ENCODE results near the gene TMEM82.

Gene TMEM82

GRCh38 chr1:15708486-15709137 lies 33.7 kb upstream of the TMEM82 start:
- DNase-seq (ENCODE audit: low read depth in 2 of 2): no peak
- H3K4me3 ChIP-seq (replicated peaks in 1 of 2; ENCODE audit: low read depth in 2 of 2, low read length in 2 of 2): no peak overlapping the region
- no peak for TF ChIP-seq CTCF (IDR thresholded peaks at IDR 0.05; ENCODE audit: low read depth, low read length)

- no peak overlapping the region for H3K4me3 ChIP-seq (replicated peaks in 1 of 2; ENCODE audit: low read depth in 2 of 2, low read length in 2 of 2)
- TF ChIP-seq CTCF (IDR thresholded peaks at IDR 0.05; ENCODE audit: low read depth, low read length): no peak
- no peak for DNase-seq (ENCODE audit: low read depth in 2 of 2)
These were observed 33.1 kb upstream of the TMEM82 start for GRCh38 chr1:15709226-15709625.

DNA sequence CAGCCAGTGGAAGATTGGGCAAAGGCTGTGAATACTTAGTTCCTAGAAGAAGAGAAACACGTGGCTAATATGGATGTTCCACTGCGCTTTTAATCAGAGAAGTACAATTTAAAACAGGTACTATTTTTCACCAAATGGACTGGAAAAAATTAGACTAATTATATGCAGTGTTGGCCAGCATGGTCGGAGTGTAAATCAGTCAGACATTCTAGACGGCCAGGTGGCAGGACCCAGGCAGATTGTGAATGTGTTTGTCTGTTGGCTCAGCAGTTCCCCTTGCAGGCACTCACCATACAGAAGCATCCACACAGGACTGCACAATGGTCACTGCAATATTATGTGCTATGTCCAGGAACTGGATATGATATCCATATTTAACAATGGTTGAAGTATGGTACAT lies 30.1 kb upstream of the TMEM82 start:
- no peak overlapping the region for H3K4me3 ChIP-seq (replicated peaks in 1 of 2; ENCODE audit: low read depth in 2 of 2, low read length in 2 of 2)
- no peak for DNase-seq (ENCODE audit: low read depth in 2 of 2)
- no peak for TF ChIP-seq CTCF (IDR thresholded peaks at IDR 0.05; ENCODE audit: low read depth, low read length)

GRCh38 chr1:15714406-15715136 lies 27.7 kb upstream of the TMEM82 start:
- peak; percentile 36 to 89 for DNase-seq (ENCODE audit: low read depth in 2 of 2)
- no peak overlapping the region for H3K4me3 ChIP-seq (replicated peaks in 1 of 2; ENCODE audit: low read depth in 2 of 2, low read length in 2 of 2)
- no peak for TF ChIP-seq CTCF (IDR thresholded peaks at IDR 0.05; ENCODE audit: low read depth, low read length)

DNA sequence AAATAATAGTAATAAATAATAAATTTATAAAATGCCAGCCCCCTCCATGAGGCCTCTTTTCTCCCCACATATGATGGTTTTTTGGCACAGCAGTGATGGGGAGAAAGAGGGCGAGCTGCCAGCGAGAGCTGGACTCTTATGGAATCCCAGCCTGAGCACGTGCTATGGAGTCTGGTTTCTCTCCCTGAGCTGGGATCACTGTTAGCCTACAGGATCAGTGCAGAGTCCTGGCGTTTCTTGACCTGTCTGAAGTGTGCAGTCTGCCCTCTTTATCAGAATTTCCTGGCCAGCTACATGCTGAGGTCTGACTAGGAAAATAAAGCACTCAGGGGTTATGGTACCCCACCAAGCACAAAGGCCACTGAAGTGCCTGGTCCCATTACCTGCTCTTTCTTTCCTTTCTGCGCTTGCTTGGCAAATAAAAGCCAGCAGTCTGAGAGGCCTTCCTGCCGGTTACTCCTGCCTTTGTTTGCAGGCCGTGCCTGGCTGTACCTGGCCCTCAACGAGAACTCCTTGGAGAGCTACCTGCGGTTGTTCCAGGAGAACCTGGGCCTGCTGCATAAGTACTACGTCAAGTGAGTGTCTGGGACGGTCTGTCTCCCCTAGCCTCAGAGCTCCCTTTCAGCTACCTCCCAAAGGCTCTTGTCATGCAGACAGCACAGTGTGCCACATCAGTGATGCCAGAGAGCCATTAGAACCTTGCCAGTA lies 24.7 kb upstream of the TMEM82 start:
- peak in 1 of 2 donors; percentile 35 for DNase-seq (ENCODE audit: low read depth in 2 of 2)
- no peak for TF ChIP-seq CTCF (IDR thresholded peaks at IDR 0.05; ENCODE audit: low read depth, low read length)
- H3K4me3 ChIP-seq (replicated peaks in 1 of 2; ENCODE audit: low read depth in 2 of 2, low read length in 2 of 2): no peak overlapping the region

GRCh38 chr1:15718199-15718601 lies 24.1 kb upstream of the TMEM82 start:
- DNase-seq (ENCODE audit: low read depth in 2 of 2): no peak
- no peak for TF ChIP-seq CTCF (IDR thresholded peaks at IDR 0.05; ENCODE audit: low read depth, low read length)
- no peak overlapping the region for H3K4me3 ChIP-seq (replicated peaks in 1 of 2; ENCODE audit: low read depth in 2 of 2, low read length in 2 of 2)

All from cardiac fibroblast (primary cell).